GM21737 (cell line): ENCODE measurements around the gene BMAL2.

Experiments
- ATAC-seq: cut with Tn5 transposase; IDR thresholded peaks from one replicate; pipeline ENCODE4 v1.9.1; 2021; ENCODE audit warnings: mild to moderate bottlenecking, moderate library complexity; ENCODE audit not compliant: unreplicated experiment

Gene BMAL2

DNA sequence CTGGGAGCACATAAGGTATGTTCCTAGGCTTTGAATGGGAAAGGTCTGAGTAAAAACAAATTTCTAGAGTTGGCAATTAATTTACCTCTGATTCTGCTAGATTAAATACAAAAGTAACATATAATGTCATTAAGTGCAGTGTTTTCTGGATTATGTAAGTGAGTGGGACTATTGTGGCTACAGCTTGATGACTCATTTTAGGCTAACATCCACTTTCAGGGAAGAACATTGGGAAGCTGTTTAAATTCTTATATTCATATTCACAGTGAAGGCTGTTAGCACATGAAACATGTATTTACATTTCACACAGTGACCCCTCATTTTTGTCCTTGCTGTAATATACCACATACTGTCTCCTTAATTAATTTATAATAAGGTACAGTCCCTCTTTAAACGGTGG is 13.2 kb upstream of the BMAL2 start:
- ATAC-seq: no peak

DNA sequence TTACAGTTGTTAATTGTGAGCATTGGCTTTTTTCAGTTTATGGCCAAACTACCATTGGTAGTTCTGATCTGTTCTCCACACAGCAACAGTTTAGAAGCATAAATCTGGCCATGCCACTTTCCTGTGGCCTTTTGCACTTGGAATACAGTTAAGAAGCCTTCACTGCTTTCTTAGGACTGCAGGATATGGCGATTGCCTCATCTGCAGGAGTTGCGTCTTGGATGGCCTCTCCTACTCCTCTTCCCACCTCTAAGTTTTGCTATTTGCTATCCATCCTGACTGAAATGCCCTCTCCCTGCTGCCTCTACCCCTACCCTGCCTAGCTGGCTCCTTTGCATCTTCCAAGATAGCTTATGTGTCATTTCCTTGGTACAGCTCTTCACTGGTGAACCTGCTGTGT is 12.8 kb upstream of the BMAL2 start:
- ATAC-seq: no peak

DNA sequence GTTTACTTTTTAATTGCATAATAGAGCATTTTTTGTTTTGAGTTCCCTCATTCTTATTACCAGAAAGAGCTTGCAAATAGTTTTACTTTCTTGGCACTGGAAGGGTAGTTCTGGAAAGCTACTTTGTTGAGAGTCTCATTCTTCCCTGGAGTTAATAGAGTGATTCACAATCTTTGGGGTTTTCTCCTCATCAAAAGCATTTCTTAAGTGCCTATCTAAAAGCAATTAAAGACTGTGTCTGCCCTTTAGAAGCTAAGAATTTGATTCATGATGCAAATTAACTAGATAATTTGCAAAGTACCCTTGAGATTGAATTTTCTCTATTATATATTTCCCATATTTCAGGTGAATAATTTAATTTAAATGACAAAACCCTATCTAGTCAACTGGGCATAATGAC is 8.1 kb upstream of the BMAL2 start:
- ATAC-seq: no peak

DNA sequence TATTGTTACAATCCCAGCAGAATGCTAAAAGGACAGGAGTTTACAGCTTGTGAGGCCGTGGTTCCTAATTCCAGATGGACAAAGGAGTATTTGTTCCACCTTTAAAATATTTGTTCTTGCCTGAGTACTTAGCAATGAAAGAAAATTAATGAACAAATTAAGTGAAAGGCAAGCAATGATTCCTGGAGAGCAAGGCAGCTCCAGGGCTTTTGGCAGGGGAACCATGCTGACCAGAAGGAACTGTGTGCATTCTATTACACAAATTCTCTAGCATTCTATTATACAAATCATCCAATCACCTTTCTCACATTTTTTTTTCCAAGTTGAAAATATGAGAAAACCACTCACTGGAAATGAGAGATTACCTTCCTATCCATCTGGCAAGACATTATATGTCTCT is 1.8 kb upstream of the BMAL2 start:
- no peak for ATAC-seq

DNA sequence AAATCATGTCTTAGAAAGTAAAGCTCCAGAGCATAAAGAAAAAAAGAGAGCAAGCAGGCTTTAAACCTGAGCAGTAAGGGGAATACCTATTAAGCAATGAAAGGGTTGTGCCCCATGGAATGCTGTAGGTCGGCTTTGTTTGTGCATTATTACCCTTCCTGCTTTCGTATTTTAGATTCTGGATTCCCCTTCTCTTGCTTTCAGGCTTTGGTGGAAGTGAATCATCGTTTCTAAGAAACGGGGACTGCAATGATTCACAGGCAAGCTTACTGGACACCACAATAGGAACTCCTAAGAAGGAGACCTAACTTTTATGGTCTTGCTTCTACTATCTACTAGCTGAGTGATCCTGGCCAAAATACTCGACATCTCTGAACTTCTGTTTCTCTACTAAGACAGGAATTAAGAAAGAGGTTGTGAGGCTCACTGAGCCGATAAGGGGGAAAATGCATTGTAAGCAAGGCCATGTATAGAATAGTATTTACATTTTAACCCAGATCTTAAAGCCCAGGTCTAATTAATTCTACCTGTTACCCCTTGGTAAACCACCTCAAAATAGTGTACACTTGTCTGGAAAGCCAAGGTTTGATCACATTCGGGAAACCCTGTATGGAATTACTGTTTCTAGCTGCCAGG is 1.2 kb upstream of the BMAL2 start:
- peak; percentile 33 for ATAC-seq

DNA sequence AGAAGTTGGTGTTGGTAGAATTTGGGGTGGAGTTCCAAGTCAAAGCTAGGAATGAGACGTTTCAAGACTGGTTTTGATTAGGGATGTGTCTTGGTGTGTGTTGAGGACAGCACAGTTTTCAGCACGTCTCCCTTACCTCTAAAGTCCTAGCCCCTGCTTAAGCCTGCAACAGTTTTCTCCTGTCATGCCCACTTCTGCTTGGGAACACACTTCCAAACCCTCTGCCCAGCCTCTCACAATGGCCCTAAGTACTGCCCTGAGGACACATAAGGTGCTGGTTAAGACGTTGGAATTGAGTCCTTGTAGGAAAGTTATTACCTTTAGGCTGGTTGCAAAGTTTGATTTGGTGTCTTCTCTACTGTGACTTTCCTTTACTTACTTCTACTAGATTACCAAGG is 710 bp upstream of the BMAL2 start:
- no peak for ATAC-seq

DNA sequence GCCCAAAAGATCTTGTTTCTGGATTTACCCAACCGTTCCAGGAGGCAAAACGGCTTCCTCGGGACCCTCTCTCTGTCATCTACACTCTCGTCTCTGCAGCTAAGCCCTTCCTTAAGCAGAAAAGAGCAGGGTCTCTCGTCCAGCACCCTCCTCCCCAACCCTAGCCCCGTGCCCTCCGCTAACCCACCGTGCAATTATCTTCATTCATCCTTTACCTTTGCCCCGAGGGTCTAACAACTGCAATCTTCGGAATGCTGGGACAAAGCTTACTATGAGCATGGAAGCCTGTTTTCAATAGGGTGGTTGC is 276 bp upstream of the BMAL2 start:
- peak; percentile 1 for ATAC-seq

DNA sequence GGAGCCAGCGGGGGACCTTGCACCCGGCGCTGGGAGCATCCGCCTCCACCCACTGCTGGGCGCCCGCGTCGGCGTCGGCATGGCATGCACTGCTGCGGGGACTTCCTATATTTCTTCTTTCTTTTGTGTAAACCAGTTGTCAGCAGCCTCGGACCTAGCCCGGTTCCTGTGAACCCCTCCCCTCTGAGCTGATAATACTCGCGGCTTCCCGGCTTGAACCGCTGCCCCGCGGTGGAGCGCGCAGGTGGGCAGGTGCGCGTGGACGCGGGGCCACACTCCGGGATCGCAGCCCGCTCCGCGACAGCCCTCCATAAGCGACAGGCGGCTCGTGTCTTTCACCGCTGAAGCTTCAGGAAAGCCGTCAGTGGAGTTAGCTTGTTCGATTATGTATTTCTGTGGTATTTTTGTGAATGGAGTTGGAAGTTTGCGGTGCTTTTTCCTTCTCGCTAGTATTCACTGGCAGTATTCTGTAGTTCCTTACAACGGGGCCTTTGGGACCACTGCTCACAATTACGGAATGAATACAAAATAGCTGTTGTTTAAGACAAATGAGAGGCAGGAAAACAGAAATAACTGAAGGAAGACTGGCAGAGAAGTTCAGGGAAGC is 870 bp downstream of the BMAL2 start:
- peak; percentile 20 for ATAC-seq

DNA sequence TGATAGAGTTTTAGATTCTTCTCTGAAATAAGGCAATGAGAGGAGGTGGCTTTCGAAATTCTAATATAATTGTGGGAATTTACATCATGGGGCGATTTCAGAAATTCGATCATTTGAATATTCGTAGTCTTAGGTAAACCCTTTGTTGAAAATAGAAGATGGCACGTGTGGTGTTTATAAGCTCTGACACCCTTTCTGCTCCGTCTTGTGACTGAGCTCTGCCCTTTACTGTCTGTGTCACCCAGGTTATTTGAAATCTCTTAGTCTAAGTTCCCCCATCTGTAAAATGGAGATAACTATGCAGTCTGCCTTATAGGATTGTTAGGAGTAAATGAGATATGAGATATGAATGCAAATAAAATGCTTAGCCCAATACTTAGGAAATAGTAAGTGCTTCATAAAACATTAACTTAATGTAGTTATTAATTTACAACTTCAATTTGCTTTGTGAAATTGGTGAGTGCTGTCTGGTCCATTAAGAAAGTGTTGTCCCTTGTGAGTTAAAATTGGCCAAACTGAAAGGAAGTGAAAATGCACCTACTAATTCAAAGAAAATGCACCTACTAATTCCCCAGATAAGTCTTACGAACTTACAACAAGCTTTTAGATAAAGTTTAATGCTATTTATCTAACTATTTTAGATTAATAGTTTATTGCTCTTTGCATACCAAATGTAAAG is 1.5 kb downstream of the BMAL2 start:
- no peak for ATAC-seq

DNA sequence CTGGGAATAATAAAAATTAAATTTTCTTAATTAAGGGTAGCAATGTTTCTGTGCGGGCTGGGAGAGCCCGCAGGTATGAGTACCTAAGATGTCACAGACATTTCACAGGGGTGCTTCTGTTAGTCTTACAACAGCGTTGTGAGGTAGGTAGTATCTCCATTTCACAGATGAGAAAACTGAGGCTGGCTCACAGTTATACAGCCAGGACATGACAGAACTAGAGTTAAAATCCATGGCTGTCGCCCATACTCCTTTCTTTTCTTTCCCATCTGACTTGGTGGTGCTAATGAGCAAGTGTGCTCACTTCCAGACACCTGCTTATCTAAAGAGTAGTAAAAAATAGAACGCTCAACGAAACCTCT is 2.1 kb downstream of the BMAL2 start:
- no peak for ATAC-seq

DNA sequence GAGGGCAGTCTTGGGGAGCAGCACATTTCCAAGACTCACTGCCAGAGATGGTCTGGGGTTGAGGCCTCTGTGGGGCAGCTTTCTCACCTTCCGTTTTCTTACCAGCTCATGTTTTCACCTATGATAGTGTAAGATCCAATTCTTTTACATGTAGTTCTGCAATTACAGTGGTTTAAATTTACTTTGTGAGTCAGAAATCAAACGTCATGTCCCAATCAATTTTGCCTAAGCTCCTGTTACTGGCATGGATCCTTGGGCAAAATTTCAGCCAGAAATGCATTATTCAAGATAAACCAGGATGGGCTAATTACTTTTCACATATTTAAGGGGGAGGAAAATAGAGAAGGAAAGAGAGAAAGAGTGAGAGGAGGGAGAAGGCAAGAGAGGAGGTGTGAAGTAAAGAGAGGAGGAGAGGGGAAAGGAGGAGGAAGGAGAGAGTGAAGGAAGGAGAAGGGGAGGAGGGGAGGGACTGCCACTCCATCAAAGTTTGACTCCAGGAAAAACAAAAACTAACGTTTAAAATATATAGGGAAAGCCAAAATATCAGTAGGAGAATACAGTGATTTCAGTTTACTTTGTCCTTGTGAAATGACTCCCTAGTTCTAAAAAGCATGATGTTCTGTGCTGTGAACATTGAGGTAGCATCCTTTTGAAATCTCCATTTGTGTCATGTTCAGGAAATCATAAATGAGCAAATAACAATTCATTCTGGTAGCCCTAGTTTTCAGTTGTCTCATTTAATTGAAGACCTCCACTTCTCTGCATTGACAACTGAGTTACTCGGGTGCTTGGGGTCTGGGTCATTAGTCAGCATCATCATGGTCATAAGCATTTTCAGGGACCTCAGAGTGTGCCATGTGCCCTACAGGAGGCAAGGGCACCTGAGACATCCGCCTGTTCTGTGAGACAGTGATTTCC is 3.0 kb downstream of the BMAL2 start:
- no peak for ATAC-seq

DNA sequence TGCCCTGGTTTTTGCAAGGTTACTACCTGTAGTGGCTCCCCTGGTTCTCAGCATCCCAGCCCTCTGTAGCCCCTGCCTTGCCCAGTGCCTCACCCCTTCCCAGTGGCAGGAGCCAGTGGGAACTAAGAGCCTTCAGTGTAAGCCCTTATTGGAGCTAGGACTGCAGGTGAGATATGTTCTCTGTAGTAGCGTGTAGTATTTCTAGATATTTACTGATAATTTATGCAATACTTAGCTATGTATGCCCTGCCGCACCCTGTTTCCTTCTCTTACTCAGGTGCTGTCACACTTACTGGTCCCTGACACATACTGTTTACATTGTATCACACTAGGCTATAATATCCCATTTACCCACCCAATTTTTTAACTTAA is 3.6 kb downstream of the BMAL2 start:
- no peak for ATAC-seq

DNA sequence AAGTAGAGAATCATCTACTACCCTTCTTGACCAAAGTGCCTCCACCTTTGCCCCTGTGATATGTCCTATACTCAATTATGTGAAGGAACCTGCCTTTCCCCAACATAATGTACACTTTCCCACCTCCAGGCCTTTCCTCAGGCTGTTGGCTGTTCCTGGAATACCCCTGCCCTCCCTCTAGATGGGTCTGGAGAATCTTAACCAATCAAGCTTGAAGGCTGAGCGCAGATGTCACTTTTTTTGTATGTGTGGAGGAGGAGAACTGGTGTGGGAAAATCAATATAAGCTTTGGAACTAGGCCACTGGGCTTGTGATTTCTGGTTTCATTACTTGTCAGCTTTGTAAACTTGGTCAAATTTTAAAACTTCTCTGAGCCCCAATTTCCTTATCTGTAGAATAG is 4.7 kb downstream of the BMAL2 start:
- ATAC-seq: no peak

DNA sequence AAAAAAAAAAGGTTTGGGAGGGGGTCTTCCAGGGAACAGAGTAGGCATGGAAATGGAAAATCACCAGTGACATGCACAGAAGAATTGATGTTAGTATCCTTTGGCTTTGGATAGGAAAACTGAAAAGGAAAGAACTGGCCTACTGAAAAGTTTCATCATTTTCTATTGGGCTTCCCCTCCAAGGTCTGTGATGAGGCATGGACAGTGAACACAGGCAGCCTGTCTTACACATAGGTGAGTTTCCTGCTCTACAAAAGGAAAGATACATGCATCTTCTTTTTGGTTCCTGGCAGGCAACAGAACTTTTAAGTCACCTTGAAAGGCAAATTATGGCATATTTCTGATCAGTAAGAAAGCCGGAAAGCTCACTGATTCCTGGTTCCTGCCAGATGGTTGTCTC is 5.8 kb downstream of the BMAL2 start:
- ATAC-seq: no peak

DNA sequence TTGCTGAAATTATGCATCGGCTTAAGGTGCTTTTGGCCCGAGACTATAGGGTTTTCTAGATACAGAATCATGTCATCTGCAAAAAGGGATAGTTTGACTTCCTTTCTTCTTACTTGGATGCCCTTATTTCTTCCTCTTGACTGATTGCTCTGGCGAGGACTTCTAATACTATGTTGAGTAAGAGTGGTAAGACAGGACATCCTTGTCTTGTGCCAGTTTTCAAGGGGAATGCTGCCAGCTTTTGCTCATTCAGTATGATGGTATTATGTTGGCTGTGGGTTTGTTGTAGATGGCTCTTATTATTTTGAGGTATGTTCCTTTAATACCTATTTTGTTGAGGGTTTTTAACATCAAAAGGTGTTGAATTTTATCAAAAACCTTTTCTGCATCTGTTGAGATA is 8.3 kb downstream of the BMAL2 start:
- ATAC-seq: no peak

DNA sequence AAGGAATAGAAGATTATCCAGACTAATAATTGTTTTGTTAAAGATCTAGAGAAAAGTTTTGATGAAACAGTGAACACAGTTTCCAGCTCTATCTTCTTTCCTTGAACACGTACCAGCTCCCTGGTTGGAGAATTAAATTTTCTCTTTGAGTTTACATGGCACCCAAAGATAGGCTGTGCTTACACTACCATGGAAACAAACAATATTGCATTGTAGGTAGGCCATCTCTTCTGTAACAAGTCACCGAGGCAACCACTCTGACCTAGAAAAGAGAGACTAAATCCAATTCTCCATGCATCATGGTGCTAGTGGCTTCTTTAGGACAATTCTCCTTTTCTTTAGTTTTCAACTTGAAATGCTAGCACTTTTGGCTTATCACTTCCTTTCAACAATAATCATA is 9.9 kb downstream of the BMAL2 start:
- no peak for ATAC-seq

DNA sequence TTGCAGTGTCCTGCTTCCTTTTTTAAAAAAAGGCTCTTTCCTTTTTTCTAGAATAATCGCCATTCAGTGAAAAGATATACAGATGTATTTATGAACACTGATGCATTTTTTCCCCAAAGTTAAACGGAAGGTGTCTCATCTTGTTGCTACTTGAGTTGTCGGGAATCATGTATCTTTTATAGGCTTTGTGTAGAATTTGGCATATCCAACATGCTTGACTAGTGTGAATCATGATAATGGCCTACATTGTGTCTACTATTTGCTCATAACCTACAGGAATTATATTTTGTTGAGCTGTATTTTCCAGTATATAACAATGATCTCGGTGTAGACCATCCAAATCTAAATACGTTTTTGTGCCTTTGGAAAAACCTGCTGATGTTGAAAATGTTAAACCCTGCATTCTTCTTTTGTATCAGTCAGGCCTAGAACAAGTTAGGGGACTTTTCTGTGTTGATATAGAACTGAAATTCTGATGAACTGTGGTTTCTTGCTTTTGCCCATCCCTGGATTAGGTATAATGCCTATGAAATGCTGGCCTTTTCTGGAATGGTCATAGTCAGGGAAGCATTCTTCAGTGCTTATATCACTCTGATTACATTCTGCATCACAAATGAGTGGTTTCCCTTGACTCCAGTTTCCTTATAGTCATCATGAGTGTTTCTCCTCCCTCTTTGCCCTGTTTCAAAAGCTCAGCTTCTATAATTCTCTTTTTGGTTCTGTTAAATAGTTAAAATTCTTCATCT is 10.8 kb downstream of the BMAL2 start:
- ATAC-seq: no peak

DNA sequence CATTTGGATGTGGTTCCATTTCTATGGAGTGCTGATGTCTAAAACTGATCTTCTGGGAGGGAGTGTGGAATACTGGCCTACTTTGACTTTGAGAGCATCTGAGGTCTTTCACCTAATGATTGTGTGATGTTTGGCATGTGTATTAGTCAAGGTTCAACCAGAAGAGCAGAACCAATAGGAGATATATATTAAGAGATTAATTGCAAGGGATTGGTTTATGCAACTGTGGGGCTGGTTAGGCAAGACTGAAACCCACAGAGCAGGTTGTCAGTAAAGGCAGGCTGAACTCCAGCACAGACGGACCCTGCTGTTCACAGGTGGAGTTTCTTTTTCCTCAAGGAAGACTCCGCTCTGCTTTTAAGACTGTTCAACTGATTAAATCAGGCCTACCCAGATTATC is 11.6 kb downstream of the BMAL2 start:
- no peak for ATAC-seq

DNA sequence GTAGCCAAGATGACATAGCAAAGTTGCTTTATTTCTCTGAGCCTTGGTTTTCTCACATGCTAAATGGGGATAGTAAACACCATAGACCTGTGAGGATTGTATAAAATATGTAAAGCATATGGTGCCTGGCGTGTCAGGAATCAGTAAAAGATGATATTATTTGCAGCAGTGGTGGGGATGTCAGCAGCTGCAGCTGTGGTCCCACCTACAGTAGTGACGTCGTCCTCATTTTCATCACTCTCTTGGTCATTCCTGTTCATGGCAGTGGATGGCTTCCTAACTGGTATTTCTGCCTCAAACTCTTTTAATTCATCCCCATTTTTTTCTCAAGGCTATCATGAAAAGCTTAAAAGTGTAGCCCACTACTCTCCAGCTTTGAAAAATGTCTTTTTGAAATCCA is 12.1 kb downstream of the BMAL2 start:
- ATAC-seq: no peak

DNA sequence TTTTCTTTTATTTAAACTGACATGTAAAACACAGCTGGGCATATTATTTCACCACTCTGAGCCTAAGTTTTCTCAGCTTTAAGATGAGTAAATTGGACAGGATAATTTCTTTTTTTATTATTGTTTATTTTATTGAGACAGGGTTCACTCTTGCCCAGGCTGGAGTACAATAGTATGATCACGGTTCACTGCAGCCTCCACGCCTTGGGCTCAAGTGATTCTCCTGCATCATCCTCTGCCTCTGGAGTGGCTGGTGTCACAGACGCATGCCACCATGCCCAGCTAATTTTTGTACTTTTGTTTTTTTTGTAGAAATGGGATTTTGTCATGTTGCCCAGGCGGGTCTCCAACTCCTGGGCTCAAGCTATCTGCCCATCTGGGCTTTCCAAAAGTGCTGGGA is 12.7 kb downstream of the BMAL2 start:
- ATAC-seq: no peak

DNA sequence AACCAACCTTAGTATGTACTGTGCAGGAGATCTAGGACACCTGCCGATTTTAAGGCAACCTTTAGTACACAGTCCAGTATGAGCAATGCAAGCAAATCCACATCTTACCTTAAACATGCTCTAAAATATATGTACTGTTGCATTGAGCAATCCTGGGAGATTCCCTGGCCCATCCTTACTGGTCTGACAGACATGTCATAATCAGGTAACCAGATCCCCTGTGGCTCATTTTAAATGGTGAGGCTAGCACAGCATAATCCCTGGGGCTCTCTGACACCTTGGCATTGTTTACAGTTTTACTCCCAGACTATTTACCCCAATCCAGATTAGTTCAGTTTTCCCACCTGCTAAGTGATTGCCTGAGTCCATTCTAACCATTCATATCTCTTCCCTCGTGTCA is 15.1 kb downstream of the BMAL2 start:
- no peak for ATAC-seq
